HS-27A (cell line): ENCODE results near the gene CCDC47.
"Not testable (repeated sequence)": the region's sequence is repeated elsewhere in the genome, so short reads cannot be mapped to it uniquely, and the experiment has no call there.

Experiments used
- DNase-seq: peaks from one replicate; pipeline ENCODE4 v3.0.0-alpha.2; 2012; ENCODE audit warnings: low read depth, missing footprints

Gene CCDC47

DNA sequence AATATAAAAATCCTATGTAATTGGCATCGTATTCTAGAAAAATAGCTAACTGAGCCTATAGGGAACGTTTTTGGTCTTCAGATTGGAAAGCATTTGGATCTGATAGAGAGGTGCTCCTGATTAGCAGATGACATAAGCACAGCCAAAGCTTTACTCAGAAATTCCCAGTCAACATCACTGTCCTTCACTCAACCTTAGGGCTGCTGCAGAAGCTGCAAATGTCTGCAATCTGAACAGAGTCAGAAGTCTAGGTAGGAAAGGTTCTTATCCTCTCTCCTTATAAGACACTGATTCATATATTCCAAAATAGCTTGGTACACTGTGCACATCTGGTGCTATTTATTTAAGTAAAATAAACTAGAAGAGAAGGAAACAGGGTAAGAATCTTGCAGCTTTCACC lies 51.0 kb downstream of the CCDC47 start:
- no peak for DNase-seq

- DNase-seq, result not testable (repeated sequence)
Observed at GRCh38 chr17:63720194-63720593, 53.2 kb downstream of the CCDC47 start.

- no peak for DNase-seq
Observed at GRCh38 chr17:63718988-63719387, 54.4 kb downstream of the CCDC47 start.

DNA sequence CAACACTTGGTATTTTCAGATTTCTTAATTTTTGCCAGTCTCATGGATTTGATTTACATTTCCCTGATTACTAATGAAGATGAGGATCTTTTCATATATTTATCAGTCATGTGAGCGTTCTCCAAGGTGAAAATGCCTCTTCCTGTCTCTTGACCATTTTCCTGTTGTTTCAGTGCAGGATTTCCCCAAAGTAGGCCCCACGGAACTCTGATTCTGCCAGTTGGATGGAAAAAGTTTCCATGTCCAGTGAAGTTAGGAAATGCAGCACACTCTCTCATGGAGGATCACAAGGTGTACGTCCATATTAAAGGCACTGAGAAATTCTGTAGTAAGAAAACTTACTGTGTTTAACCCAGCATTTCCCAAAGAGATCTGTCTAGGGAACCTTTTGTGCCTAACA lies 57.0 kb downstream of the CCDC47 start:
- no peak for DNase-seq

GRCh38 chr17:63714550-63715277 lies 58.7 kb downstream of the CCDC47 start:
- DNase-seq, result no peak

- DNase-seq, result no peak
Observed at GRCh38 chr17:63709110-63709509, 64.3 kb downstream of the CCDC47 start.

DNA sequence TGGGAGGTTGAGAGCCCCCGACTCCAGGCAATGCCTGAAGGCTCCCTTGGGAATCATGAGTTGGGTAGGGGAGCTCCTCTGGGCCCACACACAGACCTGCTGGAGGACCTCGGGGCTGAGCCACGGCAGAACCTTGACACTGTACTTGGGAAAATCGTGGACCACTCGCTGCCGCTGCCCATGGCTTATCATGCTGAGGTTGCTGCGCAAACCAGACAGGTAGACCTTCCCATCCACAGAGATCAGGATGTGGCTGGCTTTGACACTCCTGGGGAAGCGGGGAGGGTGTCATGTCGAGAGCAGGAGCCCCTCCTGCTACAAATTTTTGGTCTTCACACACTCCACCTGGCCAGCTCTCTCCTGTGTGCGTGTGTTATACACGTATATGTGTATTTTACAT lies 66.2 kb downstream of the CCDC47 start:
- no peak for DNase-seq

DNA sequence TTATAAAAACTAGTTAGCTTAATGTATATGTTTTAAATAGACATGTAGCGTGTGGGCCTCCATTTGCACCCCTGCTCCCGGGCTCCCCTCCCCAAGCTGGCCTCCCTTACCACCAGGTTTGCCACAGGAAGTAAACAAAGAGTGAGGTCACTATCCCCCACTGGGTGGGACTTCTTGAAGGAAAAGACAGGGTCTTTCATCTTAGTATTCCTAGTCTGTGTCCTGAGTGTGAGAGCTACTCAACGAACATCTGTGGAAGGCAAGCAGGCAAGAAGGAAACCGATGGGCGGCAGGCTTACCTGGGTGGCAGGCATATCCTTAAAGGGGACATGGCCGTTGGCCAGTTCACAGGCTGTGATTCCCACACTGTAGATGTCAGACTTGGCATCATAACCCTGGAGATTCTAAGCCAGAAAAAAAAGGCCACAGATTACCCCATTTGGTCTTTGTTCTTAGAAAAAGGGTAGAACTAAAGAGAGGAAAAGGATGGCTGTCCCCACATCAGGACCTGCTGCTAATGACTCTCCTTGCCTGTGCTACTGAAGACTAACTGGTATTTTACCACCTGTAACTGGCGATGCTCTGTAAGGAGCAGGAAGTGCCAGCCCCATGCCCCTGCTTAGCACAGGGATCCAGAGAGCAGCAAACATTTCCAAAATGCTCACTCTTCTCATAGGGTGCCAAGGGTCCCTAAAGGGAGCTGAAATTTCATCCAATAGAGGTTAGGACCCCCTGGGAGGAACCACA lies 66.9 kb downstream of the CCDC47 start:
- no peak for DNase-seq

DNA sequence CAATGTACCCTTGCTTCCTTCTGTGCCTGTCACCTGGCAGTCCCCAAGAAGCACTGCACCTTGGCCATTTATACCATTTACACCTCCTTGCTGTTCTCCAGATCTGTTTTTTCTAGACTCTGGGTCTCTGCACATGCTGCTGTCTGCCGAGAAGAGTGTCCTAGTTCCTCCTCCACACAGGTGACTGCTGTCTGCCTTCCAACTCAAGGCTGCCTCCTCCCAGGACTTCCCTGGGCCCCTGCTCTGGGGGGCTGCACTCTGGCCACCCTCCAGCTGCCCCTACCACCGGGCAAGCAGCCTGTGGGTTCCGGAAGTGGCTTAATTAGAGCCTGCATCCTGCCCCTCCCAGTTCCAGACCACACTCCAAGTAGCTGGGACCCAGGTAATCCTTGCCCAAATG lies 67.7 kb downstream of the CCDC47 start:
- DNase-seq, result no peak

GRCh38 chr17:63704836-63705235 lies 68.6 kb downstream of the CCDC47 start:
- DNase-seq, result no peak

GRCh38 chr17:63704259-63704576 lies 69.2 kb downstream of the CCDC47 start:
- no peak for DNase-seq

DNA sequence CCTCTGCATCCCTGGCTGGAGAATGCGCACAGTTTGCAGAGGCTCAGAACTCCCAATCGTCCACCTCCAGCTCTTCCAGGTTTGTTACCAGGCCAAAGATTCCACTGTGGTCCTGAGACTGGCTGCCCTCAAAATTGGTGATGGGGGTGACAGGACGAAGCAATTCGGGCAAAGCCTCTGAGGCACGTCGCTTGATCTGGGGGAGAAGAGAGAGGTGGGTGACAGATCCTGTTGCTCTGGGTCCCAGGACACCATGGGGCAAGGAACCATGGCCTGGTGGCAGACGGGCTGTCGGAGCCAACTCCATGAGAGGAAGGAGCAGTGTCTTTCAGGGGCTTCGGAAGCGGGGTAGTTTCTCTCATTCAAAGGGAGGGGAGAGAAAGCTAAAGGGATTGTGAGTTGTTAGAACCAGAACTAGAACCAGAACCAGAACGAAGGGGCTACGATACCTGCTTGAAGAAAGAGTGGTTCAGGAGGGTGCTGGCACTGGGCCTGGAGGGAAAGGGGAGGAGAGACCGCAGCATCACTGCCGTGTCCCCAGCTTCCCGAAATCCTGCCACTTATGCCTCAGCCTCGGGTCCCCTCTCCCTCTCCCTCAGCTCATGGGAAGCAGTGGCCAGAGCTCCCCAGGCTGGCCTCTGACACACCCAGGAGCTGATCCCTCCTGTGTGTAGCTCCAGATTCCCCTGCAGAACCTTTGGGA lies 69.7 kb downstream of the CCDC47 start:
- no peak for DNase-seq

DNA sequence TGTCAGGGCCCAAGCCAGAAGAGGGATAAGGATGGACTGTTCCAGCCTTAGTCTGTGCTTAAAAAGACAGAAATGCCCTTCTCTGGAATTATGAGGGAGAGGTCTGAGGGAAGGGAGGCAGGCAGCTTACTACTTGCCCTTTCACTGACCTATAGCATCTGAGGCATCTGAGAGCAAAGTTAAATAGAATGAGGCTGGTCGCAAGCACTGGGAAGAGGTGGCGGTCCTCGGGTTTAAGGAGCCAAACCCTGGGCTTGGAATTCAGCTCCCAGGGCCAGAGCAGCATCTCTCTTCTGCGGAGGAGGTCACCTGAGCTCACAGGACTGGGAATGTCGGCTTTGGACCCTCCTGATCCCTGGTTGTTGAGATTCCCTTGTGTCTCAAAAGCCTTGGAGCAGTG lies 70.4 kb downstream of the CCDC47 start:
- no peak for DNase-seq

- DNase-seq, result no peak
Observed at GRCh38 chr17:63702721-63703015, 70.7 kb downstream of the CCDC47 start.

DNA sequence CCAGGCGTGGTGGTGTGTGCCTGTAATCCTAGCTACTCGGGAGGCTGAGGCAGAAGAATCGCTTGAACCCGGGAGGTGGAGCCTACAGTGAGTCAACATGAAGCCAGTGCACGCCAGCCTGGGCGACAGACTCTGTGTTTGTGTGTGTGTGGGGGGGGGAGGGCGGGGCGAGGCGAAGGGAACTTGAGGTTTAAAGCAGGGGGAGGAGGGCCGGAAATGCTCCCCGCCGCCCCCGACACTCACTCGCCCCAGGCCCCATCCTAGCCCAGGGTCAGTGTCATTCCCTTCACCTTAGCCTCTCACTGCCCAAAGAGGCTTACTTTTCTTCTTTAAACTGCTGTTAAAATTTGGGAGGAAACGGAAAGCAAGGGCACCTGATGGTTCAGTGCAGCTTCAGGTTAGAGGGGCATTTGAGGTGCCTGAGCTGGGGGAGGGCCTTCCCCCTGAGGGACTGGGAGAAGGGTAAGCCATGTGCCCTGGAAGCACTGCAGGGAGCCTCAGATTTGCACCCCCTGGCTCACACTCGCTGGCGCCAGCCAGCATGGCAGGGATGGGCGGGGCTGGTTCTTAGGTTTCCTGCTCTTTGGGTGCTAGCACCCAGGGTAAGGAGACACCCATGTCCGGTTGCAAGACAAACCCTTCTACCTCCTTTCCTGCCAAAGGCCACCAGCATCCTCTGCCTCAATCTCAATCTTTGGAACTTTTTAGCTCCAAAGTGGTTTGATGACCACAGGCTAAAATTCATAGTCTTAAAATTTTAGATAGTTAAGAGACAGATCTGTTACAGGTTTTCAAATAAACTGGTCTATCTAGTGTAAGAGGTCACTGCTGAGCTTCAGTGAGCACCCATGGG lies 71.3 kb downstream of the CCDC47 start:
- DNase-seq, result no peak

- DNase-seq, result no peak
Observed at GRCh38 chr17:63701456-63701820, 72.0 kb downstream of the CCDC47 start.

DNA sequence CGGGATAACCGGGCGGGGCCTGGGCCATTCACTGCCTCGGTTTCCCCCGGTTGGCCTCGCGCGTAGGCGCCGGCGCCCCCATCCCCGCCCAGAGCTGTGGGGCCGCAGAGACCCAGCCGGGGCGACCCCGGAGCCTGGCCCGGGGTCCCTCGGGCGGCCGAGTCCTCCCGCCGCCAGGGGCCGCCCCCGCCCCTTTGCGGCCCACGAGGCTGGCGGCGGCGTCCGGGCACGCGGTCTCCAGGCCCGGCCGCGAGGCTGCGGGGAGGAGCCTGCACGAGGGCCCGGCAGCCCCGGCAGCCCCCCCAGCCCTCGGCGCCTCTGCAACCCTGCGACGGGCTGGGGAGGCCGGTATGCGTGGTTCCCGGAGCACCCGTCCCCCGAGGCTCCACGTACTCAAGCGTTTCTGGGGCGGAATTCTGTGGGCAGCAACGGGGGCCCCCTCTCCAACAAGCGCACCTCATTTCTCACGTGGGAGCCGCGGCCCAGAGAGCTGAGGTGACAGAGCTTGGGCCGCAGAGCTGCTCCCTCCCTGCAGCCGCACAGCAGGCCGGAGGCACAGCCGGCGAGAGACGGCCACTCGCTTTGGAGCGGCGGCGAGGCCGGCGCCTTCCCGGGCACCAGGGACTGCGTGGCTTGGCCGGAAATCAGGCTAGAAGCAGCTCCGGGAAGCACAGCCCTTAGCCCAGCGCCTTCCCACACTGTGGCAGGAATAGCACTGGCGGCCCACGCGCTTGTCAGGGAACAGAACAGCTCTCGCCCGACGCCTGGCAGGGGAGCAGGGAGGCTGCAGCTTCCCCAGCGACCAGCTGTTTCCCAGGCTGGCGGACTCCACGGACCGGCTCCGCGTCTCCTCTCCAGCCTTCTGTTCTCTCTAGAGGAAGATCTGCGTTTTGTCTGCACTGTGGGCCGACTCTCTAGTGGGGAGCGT lies 72.6 kb downstream of the CCDC47 start:
- no peak for DNase-seq

GRCh38 chr17:63699638-63700527 lies 73.5 kb downstream of the CCDC47 start, which contains the start of gene LIMD2:
Gene LIMD2, minus strand, starts transcription at chr17:63700125. Its CDS starts 827 bp downstream, at chr17:63699298.
- no peak for DNase-seq

DNA sequence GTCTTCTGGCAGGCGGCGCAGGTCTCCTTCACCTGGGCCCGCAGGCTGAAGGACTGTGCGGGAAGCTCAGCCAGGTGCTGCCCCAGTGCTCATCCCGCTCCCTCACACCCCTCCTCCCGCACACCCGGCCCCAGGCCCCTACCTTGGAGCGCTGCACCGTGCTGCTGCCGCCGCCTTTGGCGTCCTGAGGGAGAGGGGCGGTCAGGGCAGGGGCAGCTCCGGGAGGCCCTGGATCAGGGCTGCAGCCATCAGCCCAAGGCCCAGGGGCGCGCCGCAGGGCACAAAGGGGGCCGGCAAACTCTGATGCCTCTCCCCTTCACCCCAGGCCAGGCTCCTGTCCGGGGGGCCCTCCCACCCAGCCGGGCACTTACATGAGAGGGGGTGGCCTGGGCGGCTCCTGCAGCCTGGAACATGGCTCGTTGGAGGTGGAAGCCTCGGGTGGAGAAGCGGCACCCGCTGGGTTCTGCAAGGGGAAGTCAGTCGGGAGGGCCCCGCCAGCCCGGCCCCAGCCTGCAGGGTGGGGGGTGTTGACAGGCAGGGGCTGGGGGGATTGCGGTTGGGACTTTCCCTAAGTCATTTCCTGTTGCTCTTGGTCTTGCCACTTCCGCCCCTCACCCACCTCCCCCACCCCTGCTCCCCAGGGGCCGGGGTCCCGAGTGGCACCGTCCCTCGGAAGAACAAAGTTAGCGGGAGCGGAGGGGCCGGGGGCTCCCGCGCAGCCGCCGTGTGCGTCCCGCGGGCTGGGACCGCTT lies 74.3 kb downstream of the CCDC47 start:
- no peak for DNase-seq
